Upper lobe of left lung (tissue), 6 donors: ENCODE results near the gene CCNF. TPM values are rescaled to one million over a fixed set of nuclear protein-coding genes. Genes with fewer than 3 reads are reported as not detected.

Experiments used
- ATAC-seq, 2 donors: fragments of 200-7000 bp; cut with Tn5 transposase; one replicate each; pipeline ENCODE4 v1.9.1; 2022; ENCODE audit warnings: mild to moderate bottlenecking in 2 of 2, moderate library complexity in 2 of 2; ENCODE audit not compliant: low FRiP score in 2 of 2
- DNase-seq, 2 donors: peaks; one replicate each; pipeline ENCODE4 v3.0.0-alpha.2; 2019 to 2020
- H3K27ac ChIP-seq, 4 donors: fragments of 200-600 bp; sonication (generic); one replicate each; pipeline ENCODE4 v1.5.1; 2016 to 2019
- H3K27me3 ChIP-seq, 4 donors: fragments of 200-600 bp; sonication (generic); one replicate each; pipeline ENCODE4 v1.5.1; 2017 to 2019
- H3K36me3 ChIP-seq, 4 donors: fragments of 200-600 bp; sonication (generic); one replicate each; pipeline ENCODE4 v1.5.1; 2016 to 2019
- H3K4me1 ChIP-seq, 4 donors: fragments of 200-600 bp; sonication (generic); one replicate each; pipeline ENCODE4 v1.5.1; 2018 to 2019
- H3K4me3 ChIP-seq, 4 donors: fragments of 200-600 bp; sonication (generic); one replicate each; pipeline ENCODE4 v1.5.1; 2017 to 2019; ENCODE audit warnings: mild to moderate bottlenecking in 2 of 4, moderate library complexity in 1 of 4
- H3K9me3 ChIP-seq, 4 donors: fragments of 200-600 bp; sonication (generic); one replicate each; pipeline ENCODE4 v1.5.1; 2018 to 2019
- CTCF ChIP-seq, 6 experiments: fragments of 450-650 bp in 4 of 6; fragments of 200-600 bp in 2 of 6; sonication (generic) in 2 of 6; IDR thresholded peaks; one replicate each; pipeline ENCODE4 v1.5.1; 2016 to 2019; ENCODE audit warnings: antibody characterized with exemption in 6 of 6
- EP300 ChIP-seq, 4 donors: sonication (generic); formaldehyde crosslinking; IDR thresholded peaks; one replicate each; pipeline ENCODE4 v1.5.1; 2017; ENCODE audit warnings: antibody characterized with exemption in 4 of 4, control low read depth in 2 of 4
- POLR2A ChIP-seq, 4 donors: fragments of 450-650 bp; IDR thresholded peaks; one replicate each; pipeline ENCODE4 v1.5.1; 2016 to 2017; ENCODE audit warnings: antibody characterized with exemption in 4 of 4, mild to moderate bottlenecking in 2 of 4
- POLR2AphosphoS5 ChIP-seq, 2 donors: sonication (generic); formaldehyde crosslinking; IDR thresholded peaks; one replicate each; pipeline ENCODE4 v1.5.1; 2017; ENCODE audit warnings: antibody characterized with exemption in 2 of 2
- WGBS, 2 donors: methylation state at CpG; one replicate each; pipeline ENCODE4 v1.1.5; 2017 to 2018; 5-methylcytosine and 5-hydroxymethylcytosine counted together
- total RNA-seq, 6 donors: library from RNA; depleted of rRNA in 4 of 6; stranded (reverse); fragments of >200 nt in 4 of 6; gene quantifications; one replicate each; pipeline versions ENCODE4 v1.1.0 to v1.2.1, GENCODE V29; 2016 to 2021
- donor health status: DM: no; HTN: no; CAD: no; lungs with moderate emphysema.
- donor health status: DM: no; HTN: yes; CAD: no; lungs with severe emphysema.

CCNF gene
- total RNA-seq, 6 donors from 2014 or later = 2.7 to 5.2 (median 3.9) TPM

- H3K4me1 ChIP-seq = peaks cover 51 to 71% (median 66%) of the 10 kb centered on the region in 4 donors
- H3K27ac ChIP-seq = peak overlapping the region in 3 of 4 donors; percentile 58 to 65 (median 64)
- H3K27me3 ChIP-seq = no peaks in the 10 kb centered on the region
- no peaks in the 10 kb centered on the region for H3K9me3 ChIP-seq
- H3K4me3 ChIP-seq = no peak overlapping the region
- H3K36me3 ChIP-seq = no peaks in the 10 kb centered on the region
- no peak for DNase-seq
- 73 to 80% methylated on average over 13 of the region's 13 CpGs for WGBS, 2 donors
- TF ChIP-seq POLR2AphosphoS5 (IDR thresholded peaks at IDR 0.05) = no peak
- TF ChIP-seq CTCF (IDR thresholded peaks at IDR 0.05) = no peak
- TF ChIP-seq POLR2A (IDR thresholded peaks at IDR 0.05) = no peak
- TF ChIP-seq EP300 (IDR thresholded peaks at IDR 0.05) = no peak
- ATAC-seq = no peak
Measured at GRCh38 chr16:2482249-2482648, 53.0 kb downstream of the CCNF start.

- Histone ChIP-seq H3K27ac (peak overlapping the region; percentile 36 to 65 (median 61)), H3K9me3 (no peaks in the 10 kb centered on the region), H3K27me3 (no peaks in the 10 kb centered on the region), H3K36me3 (no peaks in the 10 kb centered on the region), H3K4me1 (peaks cover 49 to 71% (median 68%) of the 10 kb centered on the region in 4 donors), H3K4me3 (peak overlapping the region in 2 of 4 donors; percentile 0 to 15)
- TF ChIP-seq POLR2A (IDR thresholded peaks at IDR 0.05) = peak in 1 of 4 donors; percentile 11
- no peak for TF ChIP-seq EP300 (IDR thresholded peaks at IDR 0.05)
- DNase-seq (peak in 1 of 2 donors; percentile 89), ATAC-seq (peak; percentile 6 to 78)
- WGBS, 2 donors = 46 to 59% methylated on average over 32 of the region's 32 CpGs
Measured at GRCh38 chr16:2482708-2483534, 53.7 kb downstream of the CCNF start.

- no peaks in the 10 kb centered on the region for H3K36me3 ChIP-seq
- H3K9me3 ChIP-seq = no peaks in the 10 kb centered on the region
- peak overlapping the region in 3 of 4 donors; percentile 4 to 65 (median 51) for H3K27ac ChIP-seq
- peaks cover 45 to 70% (median 65%) of the 10 kb centered on the region in 4 donors for H3K4me1 ChIP-seq
- WGBS, 2 donors = 88 to 91% methylated on average over 11 to 16 of the region's 16 CpGs
- no peak for ATAC-seq
- no peak overlapping the region for H3K4me3 ChIP-seq
- peak in 1 of 2 donors; percentile 49 for DNase-seq
- H3K27me3 ChIP-seq = no peaks in the 10 kb centered on the region
- TF ChIP-seq CTCF (IDR thresholded peaks at IDR 0.05) (no peak), POLR2A (IDR thresholded peaks at IDR 0.05) (no peak), EP300 (IDR thresholded peaks at IDR 0.05) (no peak), POLR2AphosphoS5 (IDR thresholded peaks at IDR 0.05) (no peak)
Measured at GRCh38 chr16:2483939-2484897, 55.0 kb downstream of the CCNF start.

- no peak for DNase-seq
- 80 to 90% methylated on average over 10 to 13 of the region's 13 CpGs for WGBS, 2 donors
- TF ChIP-seq CTCF (IDR thresholded peaks at IDR 0.05) = no peak
- TF ChIP-seq EP300 (IDR thresholded peaks at IDR 0.05) = no peak
- TF ChIP-seq POLR2A (IDR thresholded peaks at IDR 0.05) = no peak
- TF ChIP-seq POLR2AphosphoS5 (IDR thresholded peaks at IDR 0.05) = no peak
- no peaks in the 10 kb centered on the region for H3K9me3 ChIP-seq
- H3K4me1 ChIP-seq = peaks cover 45 to 70% (median 65%) of the 10 kb centered on the region in 4 donors
- no peaks in the 10 kb centered on the region for H3K27me3 ChIP-seq
- ATAC-seq = no peak
- H3K27ac ChIP-seq = peak overlapping the region in 3 of 4 donors; percentile 4 to 51 (median 18)
- no peak overlapping the region for H3K4me3 ChIP-seq
- H3K36me3 ChIP-seq = peaks cover 0 to 3% (median 0%) of the 10 kb centered on the region in 4 donors
Measured at GRCh38 chr16:2484898-2485508, 55.8 kb downstream of the CCNF start.
